ENCODE data around the gene KRT23. TPM values are rescaled to one million over a fixed set of nuclear protein-coding genes. Genes with fewer than 3 reads are reported as not detected.

Gene KRT23, protein sequence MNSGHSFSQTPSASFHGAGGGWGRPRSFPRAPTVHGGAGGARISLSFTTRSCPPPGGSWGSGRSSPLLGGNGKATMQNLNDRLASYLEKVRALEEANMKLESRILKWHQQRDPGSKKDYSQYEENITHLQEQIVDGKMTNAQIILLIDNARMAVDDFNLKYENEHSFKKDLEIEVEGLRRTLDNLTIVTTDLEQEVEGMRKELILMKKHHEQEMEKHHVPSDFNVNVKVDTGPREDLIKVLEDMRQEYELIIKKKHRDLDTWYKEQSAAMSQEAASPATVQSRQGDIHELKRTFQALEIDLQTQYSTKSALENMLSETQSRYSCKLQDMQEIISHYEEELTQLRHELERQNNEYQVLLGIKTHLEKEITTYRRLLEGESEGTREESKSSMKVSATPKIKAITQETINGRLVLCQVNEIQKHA
- not detected in 2 replicates for total RNA-seq

DNA sequence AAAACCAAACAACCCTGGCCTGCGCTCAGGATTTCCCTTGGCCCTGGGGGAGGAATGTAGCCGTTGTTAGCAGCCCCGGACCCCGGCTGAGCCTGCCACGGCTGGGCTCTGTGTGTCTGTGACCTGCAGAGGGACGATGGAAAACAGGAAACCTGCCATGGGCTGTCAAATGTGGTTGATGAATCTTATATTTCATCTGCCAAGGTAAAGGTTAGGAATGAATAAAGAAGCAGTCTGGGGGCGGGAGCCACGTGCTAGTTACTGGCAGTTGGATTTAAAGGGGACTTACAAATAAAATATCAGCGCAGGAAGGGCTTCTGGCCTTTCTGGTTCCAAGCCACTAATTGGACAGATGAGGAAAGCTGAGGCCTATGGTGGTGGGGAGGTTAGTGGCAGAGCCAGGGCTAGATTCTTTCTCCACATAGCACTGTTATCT, at the start of gene KRT23:
Gene KRT23 (minus strand): TSS at position 263 of the 436 bp plus-strand sequence. CDS start 1,043 bp downstream, outside the sequence.

GRCh38 chr17:40984226-40984625, 46.8 kb upstream of the KRT23 start, which contains the start of gene KRT40:
Gene KRT40, minus strand, starts transcription at chr17:40984326. Its CDS starts 53 bp downstream, at chr17:40984273.

DNA sequence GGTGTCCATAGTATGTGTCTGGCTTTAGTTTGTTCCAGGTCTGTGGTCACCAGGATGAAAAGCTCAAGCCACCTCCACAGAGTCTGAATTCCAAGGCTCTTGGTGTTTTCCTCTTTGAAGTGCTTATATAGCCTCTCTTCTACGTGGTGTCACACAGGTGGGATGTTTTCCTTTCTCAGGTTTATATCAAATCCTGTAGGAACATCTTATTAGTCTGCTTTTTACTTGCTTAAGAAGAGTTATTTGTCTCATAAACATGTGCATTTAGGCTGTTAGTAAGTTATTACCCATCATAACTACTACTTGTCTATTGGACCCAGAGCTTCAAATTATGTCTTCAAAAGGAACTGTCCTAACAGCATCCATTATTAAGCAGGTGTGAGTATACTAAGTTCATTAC, 29.4 kb upstream of the KRT23 start, which contains the start of gene KRT39:
Gene KRT39 (minus strand): TSS at position 101 of the 400 bp plus-strand sequence. CDS start 92 bp downstream, at position 9.

DNA sequence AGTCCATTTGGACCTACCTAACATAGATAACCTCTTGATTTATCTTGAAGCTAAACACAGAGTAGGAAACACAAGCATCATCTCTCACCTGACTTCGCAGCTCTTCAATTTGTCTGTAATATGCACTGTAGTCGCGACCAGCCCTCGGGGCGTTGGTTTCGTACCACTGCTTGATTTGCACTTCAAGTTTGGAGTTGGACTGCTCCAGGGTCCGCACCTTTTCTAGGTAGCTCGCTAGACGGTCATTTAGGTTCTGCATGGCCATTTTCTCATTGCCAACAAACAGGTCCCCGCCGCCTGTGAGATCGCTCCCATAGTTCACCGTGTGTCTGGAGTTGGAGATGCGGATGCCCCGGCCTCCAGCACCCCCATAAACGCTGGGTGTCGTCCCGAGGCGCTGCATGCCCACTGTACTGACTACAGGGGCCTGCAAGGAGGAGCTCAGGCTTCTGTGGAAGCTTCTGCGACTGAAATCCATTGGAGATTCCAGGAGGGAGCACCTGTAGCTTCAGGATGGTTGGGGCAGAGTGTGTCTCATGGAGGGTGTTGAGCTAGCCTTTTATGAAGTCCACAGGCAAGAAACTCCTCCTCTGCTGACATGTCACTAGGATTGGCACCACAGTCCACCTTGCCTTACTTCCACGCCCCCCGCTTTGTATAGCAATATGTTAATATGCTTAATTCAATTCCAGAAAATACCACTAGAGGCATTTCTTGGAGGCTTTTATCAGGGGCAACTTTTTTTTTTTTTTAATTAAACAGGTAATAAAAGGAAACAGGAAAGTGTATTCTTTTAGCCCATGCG, 52.5 kb downstream of the KRT23 start, which contains the start of gene KRT20:
Gene KRT20 (minus strand): TSS at position 535 of the 805 bp plus-strand sequence. CDS start 57 bp downstream, at position 478.

Other genes starting within 250 kb of the KRT23 start
- gene KRT24, start 233.9 kb downstream of the KRT23 start, total RNA-seq = not detected in 2 replicates
- not detected in 2 replicates for gene KRT25, start 182.3 kb downstream of the KRT23 start, total RNA-seq
- gene KRT26, start 165.4 kb downstream of the KRT23 start, total RNA-seq = not detected in 2 replicates
- gene KRT27, start 155.1 kb downstream of the KRT23 start, total RNA-seq = not detected in 2 replicates
- not detected in 2 replicates for gene KRT28, start 137.7 kb downstream of the KRT23 start, total RNA-seq
- gene KRT10, start 115.0 kb downstream of the KRT23 start, total RNA-seq = 2.1 and 10.2 TPM in 2 replicates
- gene KRT12, start 70.4 kb downstream of the KRT23 start, total RNA-seq = not detected in 2 replicates
- gene KRT20, start 52.4 kb downstream of the KRT23 start, total RNA-seq = not detected in 2 replicates
- gene KRT39, start 29.3 kb upstream of the KRT23 start, total RNA-seq = not detected in 2 replicates
- not detected in 2 replicates for gene KRT40, start 46.7 kb upstream of the KRT23 start, total RNA-seq
- not detected in 2 replicates for gene KRTAP3-3, start 56.5 kb upstream of the KRT23 start, total RNA-seq
- gene KRTAP3-2, start 62.3 kb upstream of the KRT23 start, total RNA-seq = not detected in 2 replicates
- not detected in 2 replicates for gene KRTAP3-1, start 71.5 kb upstream of the KRT23 start, total RNA-seq
- not detected in 2 replicates for gene KRTAP1-5, start 89.6 kb upstream of the KRT23 start, total RNA-seq
- gene KRTAP1-4, start 92.5 kb upstream of the KRT23 start, total RNA-seq = not detected in 2 replicates
- not detected in 2 replicates for gene KRTAP1-3, start 97.2 kb upstream of the KRT23 start, total RNA-seq
- not detected in 2 replicates for gene KRTAP1-1, start 103.8 kb upstream of the KRT23 start, total RNA-seq
- not detected in 2 replicates for gene KRTAP2-1, start 109.7 kb upstream of the KRT23 start, total RNA-seq
- not detected in 2 replicates for gene KRTAP2-2, start 117.6 kb upstream of the KRT23 start, total RNA-seq
- gene KRTAP2-3, start 122.5 kb upstream of the KRT23 start, total RNA-seq = not detected in 2 replicates
- not detected in 2 replicates for gene KRTAP2-4, start 128.2 kb upstream of the KRT23 start, total RNA-seq
- gene KRTAP4-7, start 146.5 kb upstream of the KRT23 start, total RNA-seq = not detected in 2 replicates
- not detected in 2 replicates for gene KRTAP4-8, start 160.5 kb upstream of the KRT23 start, total RNA-seq
- gene KRTAP4-16, start 164.6 kb upstream of the KRT23 start, total RNA-seq = not detected in 2 replicates
- not detected in 2 replicates for gene KRTAP4-9, start 167.7 kb upstream of the KRT23 start, total RNA-seq
- not detected in 2 replicates for gene KRTAP4-11, start 180.7 kb upstream of the KRT23 start, total RNA-seq
- not detected in 2 replicates for gene KRTAP4-12, start 186.5 kb upstream of the KRT23 start, total RNA-seq
- gene KRTAP4-6, start 202.9 kb upstream of the KRT23 start, total RNA-seq = not detected in 2 replicates
- not detected in 2 replicates for gene KRTAP4-5, start 212.2 kb upstream of the KRT23 start, total RNA-seq
- gene KRTAP4-4, start 223.1 kb upstream of the KRT23 start, total RNA-seq = not detected in 2 replicates
- gene KRTAP4-3, start 230.6 kb upstream of the KRT23 start, total RNA-seq = not detected in 2 replicates
- not detected in 2 replicates for gene KRTAP4-2, start 240.6 kb upstream of the KRT23 start, total RNA-seq
- gene KRTAP4-1, start 247.3 kb upstream of the KRT23 start, total RNA-seq = not detected in 2 replicates